ENCODE measurements around the gene BEST1. TPM values are rescaled to one million over a fixed set of nuclear protein-coding genes. Genes with fewer than 3 reads are reported as not detected.
"Not testable (repeated sequence)": the region's sequence is repeated elsewhere in the genome, so short reads cannot be mapped to it uniquely, and the experiment has no call there.

BEST1 gene
- total RNA-seq, 2 donors from 2014 or later = 1.0 to 1.9 TPM

DNA sequence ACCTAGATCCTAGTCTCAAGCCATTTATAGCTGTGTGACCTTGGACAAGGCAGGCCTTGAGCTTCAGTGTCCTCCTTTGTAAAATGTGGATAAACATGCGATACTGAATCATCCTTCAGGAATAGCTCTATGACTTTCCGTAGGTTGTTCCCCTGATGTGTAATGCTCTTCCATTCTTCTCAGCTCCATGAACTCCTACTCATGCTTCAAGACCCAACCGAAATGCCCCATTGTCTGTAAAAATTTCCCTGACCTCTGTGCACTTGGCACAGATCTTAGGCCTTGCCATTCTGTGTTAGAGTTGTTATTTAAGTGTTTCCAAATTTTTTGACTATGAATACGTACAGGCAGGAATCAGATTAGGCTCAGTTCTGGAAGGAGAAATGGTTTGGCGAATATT is 3.3 kb upstream of the BEST1 start:
- ATAC-seq (no peak), DNase-seq (ENCODE audit: low spot score) (no peak)
- Mint-ChIP-seq H3K36me3 (no peaks in the 10 kb centered on the region), H3K27ac (peak overlapping the region in 1 of 2 donors; percentile 64), H3K9me3 (no peaks in the 10 kb centered on the region), H3K4me3 (no peak overlapping the region), H3K27me3 (peaks cover 8 to 11% of the 10 kb centered on the region in 2 donors), H3K4me1 (ENCODE audit: low read depth in 2 of 2) (peaks cover 0 to 10% of the 10 kb centered on the region in 2 donors)

DNA sequence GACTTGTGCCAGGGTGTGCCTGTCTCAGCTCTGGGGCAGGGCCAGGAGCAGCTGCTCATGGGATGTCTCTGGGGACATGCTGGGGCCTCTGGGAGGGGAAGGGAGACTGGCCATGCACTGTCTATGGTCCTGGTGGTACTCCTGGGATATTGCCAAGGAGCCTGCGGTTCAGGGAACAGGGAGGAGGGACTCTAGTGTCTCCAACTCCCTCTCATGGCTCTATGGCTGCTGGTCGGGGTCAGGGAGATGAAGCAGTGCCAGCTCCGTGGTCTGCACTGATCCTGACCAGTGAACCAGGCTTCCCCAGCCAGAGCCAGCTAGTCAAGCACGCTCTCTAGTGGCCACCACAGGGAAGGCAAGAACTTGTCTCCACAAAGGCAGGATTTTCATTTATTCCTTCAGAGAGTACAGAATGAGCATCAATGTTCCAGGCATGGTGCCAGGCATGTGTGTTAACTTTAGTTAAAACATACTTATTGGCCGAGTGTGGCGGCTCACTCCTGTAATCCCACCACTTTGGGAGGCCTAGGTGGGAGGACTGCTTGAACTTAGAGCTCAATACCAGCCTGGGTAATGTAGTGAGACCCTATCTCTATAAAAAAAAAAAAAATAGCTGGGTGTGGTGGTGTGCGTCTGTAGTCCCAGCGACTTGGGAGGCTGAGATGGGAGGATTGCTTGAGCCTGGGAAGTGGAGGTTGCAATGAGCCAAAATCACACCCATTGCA is 2.5 kb upstream of the BEST1 start:
- H3K36me3 Mint-ChIP-seq = no peaks in the 10 kb centered on the region
- peaks cover 8 to 11% of the 10 kb centered on the region in 2 donors for H3K27me3 Mint-ChIP-seq
- no peaks in the 10 kb centered on the region for H3K9me3 Mint-ChIP-seq
- no peak overlapping the region for H3K4me3 Mint-ChIP-seq
- DNase-seq (ENCODE audit: low spot score) (peak; percentile 74), ATAC-seq (peak; percentile 74 to 75)
- H3K27ac Mint-ChIP-seq = peak overlapping the region in 1 of 2 donors; percentile 64
- H3K4me1 Mint-ChIP-seq (ENCODE audit: low read depth in 2 of 2) = peaks cover 0 to 10% of the 10 kb centered on the region in 2 donors

DNA sequence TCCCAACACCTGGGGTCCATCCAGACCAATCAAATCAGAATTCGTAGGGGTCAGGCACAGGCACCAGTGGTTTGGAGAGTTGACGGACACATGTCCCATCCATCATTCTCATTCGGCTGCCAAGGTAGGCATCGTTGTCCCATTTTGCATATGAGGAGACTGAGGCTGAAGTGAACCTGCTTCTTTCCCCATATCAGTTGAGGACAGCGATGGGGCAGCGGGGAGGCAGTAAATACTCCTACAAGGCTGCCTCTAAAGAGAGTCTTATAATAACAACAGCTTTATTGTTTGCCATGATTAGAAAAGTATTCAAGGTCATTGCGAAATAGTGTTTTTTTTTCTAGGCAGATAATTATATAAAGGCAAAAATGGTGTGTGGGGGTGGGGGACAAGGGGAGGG is 1.6 kb upstream of the BEST1 start:
- Mint-ChIP-seq H3K9me3 (no peaks in the 10 kb centered on the region), H3K36me3 (no peaks in the 10 kb centered on the region), H3K27me3 (peaks cover 8 to 11% of the 10 kb centered on the region in 2 donors), H3K27ac (peak overlapping the region in 1 of 2 donors; percentile 61), H3K4me1 (ENCODE audit: low read depth in 2 of 2) (peaks cover 0 to 10% of the 10 kb centered on the region in 2 donors), H3K4me3 (no peak overlapping the region)
- DNase-seq (ENCODE audit: low spot score) = no peak
- ATAC-seq = no peak

DNA sequence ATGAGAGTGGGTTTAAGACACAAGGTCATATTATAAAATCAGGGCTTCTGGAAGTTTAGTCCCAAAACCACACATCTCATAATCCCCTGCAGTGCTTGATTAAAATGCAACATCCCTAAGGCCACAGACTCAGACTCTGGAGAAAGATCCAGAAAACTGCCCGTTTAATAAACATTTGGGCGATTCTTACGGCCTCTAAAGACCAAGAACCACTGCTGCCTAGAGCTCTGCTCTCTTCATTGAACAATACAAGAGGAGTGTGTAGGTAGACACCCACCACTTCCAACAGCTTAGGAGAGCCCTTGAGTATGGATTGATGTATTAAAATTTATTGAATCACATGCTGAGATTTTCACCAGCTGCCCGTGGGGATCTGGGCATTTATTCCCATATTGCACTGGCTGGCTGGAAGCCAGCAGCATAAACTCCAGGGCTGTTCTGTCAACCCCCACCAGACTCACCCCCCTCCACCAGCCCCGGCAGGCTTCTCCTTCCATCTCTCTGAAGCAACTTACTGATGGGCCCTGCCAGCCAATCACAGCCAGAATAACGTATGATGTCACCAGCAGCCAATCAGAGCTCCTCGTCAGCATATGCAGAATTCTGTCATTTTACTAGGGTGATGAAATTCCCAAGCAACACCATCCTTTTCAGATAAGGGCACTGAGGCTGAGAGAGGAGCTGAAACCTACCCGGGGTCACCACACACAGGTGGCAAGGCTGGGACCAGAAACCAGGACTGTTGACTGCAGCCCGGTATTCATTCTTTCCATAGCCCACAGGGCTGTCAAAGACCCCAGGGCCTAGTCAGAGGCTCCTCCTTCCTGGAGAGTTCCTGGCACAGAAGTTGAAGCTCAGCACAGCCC is 749 bp upstream of the BEST1 start:
- H3K4me1 Mint-ChIP-seq (ENCODE audit: low read depth in 2 of 2) = peaks cover 0 to 13% of the 10 kb centered on the region in 2 donors
- peaks cover 5 to 8% of the 10 kb centered on the region in 2 donors for H3K27me3 Mint-ChIP-seq
- no peaks in the 10 kb centered on the region for H3K9me3 Mint-ChIP-seq
- DNase-seq (ENCODE audit: low spot score) (no peak), ATAC-seq (peak in 1 of 2 donors; percentile 37)
- no peak overlapping the region for H3K4me3 Mint-ChIP-seq
- H3K36me3 Mint-ChIP-seq = no peaks in the 10 kb centered on the region
- H3K27ac Mint-ChIP-seq = peak overlapping the region in 1 of 2 donors; percentile 61

DNA sequence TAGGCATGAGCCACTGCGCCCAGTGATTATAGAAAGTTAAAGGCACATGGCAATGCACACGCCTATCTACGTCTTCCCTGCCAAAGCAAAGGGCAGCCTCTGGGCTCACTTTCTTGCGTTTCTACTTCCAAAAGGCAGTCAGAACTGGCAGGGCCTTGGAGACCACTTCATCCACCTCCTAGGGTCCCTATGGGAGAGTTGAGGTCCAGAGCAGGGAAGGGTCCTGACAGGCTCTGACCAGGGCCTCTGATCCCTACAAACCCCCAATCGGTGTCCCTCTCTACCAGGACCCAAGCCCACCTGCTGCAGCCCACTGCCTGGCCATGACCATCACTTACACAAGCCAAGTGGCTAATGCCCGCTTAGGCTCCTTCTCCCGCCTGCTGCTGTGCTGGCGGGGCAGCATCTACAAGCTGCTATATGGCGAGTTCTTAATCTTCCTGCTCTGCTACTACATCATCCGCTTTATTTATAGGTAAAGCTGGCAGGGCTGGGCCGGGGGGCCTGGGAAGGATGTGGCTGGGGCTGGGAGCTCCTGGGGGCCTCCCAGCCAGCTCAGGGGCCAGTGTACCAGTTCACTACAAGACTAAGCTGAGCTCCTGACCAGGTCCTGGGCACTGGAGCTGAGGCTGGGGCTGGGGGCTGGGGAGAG is 1.5 kb downstream of the BEST1 start:
- Mint-ChIP-seq H3K4me1 (ENCODE audit: low read depth in 2 of 2) (peaks cover 0 to 18% of the 10 kb centered on the region in 2 donors), H3K27me3 (peaks cover 5% of the 10 kb centered on the region in 2 donors), H3K36me3 (no peaks in the 10 kb centered on the region), H3K27ac (peak overlapping the region in 1 of 2 donors; percentile 77), H3K4me3 (no peak overlapping the region), H3K9me3 (no peaks in the 10 kb centered on the region)
- no peak for DNase-seq (ENCODE audit: low spot score)
- ATAC-seq = no peak

DNA sequence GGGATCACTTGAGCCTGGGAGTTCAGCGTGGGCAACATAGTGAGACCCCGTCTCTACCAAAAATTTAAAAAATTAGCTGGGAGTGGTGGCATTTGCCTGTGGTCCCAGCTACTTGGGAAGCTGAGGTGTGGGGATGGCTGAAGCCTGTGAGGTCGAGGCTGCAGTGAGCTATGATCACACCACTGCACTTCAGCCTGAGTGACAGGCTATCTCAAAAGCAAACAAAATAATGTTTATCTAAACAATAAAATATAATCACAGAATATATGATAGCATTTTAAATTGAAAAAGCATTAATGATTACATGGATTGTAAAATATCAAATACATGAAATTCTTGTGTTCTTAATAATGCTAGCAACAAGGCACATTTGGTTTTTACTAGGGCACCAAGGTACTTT is 2.7 kb downstream of the BEST1 start:
- no peak overlapping the region for H3K27ac Mint-ChIP-seq
- peaks cover 5% of the 10 kb centered on the region in 2 donors for H3K27me3 Mint-ChIP-seq
- H3K4me3 Mint-ChIP-seq = no peak overlapping the region
- peaks cover 0 to 14% of the 10 kb centered on the region in 2 donors for H3K4me1 Mint-ChIP-seq (ENCODE audit: low read depth in 2 of 2)
- ATAC-seq = no peak
- no peaks in the 10 kb centered on the region for H3K36me3 Mint-ChIP-seq
- DNase-seq (ENCODE audit: low spot score) = no peak
- H3K9me3 Mint-ChIP-seq = no peaks in the 10 kb centered on the region

DNA sequence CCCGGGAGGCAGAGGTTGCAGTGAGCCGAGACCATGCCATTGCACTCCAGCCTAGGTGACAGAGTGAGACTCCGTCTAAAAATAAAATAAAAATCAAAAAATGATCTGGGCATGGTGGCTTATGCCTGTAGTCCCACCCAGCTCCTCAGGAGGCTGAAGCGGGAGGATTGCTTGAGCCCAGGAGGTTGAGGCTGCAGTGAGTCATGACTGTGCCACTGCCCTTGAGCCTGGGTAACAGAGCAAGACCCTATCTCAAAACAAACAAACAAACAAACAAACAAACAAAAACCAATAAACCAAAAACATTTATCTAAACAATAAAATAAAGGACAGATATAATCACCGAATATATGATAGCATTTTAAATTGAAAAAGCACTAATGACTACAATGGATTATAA is 3.5 kb downstream of the BEST1 start:
- DNase-seq (ENCODE audit: low spot score); H3K27ac Mint-ChIP-seq; ATAC-seq; H3K27me3 Mint-ChIP-seq; H3K9me3 Mint-ChIP-seq; H3K4me3 Mint-ChIP-seq; H3K36me3 Mint-ChIP-seq: not testable (repeated sequence)
- peaks cover 0 to 14% of the 10 kb centered on the region in 2 donors for H3K4me1 Mint-ChIP-seq (ENCODE audit: low read depth in 2 of 2)

DNA sequence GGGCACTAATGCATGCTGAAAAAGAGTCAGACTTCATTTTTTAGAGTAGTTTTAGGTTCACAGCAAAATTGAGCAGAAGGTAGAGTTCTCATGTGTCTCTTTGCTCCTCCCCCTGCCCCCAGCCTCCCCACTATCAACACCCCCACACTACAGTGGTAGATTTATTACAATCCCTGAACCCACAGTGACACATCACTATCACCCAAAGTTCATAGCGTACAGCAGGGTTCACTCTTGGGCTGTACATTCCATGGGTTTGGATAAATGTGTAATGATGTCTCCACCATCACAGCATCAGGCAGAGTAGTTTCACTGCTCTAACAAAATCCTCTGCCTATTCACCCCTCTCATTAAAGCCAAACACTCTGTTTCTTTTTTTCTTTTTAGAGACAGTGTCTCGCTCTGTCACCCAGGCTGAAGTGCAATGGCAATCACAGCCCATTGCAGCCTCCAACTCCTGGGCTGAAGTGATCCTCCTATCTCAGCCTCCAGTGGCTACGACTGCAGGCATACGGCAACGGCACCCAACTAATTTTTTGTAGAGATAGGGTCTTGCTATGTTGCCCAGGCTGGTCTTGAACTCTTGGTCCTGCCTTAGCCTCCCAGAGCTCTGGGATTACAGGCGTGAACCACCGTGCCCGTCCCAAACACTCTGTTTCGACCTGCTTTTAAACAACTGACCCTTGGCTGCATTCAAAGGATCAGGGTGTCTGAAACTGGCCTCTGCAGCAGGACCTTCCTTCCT is 4.1 kb downstream of the BEST1 start:
- Mint-ChIP-seq H3K36me3 (no peaks in the 10 kb centered on the region), H3K4me1 (ENCODE audit: low read depth in 2 of 2) (peaks cover 6 to 18% of the 10 kb centered on the region in 2 donors), H3K27ac (peak overlapping the region in 1 of 2 donors; percentile 82), H3K4me3 (no peak overlapping the region), H3K9me3 (no peaks in the 10 kb centered on the region), H3K27me3 (peaks cover 5% of the 10 kb centered on the region in 2 donors)
- ATAC-seq (no peak), DNase-seq (ENCODE audit: low spot score) (no peak)

DNA sequence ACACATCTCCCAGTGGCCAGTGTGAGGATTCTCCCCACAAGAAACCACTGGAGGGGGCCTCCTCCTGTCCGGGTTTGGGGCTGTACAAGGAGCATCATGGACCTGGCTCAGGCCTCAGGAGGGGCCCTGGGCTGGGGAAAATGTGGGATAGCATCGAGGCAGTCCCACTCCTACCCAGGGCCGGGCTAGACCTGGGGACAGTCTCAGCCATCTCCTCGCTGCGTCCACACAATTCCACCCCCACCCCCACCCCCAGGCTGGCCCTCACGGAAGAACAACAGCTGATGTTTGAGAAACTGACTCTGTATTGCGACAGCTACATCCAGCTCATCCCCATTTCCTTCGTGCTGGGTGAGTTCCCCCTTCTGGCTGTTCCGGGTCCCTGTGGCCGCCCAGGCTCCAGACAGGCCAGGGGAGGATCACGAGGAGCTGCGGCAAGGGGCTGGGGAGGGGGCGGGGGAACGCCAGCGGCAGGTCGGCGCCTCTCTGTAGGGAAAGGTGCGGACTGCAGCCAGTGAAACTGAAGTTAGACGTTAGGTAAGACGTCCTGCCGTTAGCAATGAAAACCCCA is 4.8 kb downstream of the BEST1 start:
- ATAC-seq (peak; percentile 53 to 57), DNase-seq (ENCODE audit: low spot score) (no peak)
- Mint-ChIP-seq H3K9me3 (no peaks in the 10 kb centered on the region), H3K4me1 (ENCODE audit: low read depth in 2 of 2) (peaks cover 6 to 14% of the 10 kb centered on the region in 2 donors), H3K4me3 (peak overlapping the region; percentile 25), H3K27ac (peak overlapping the region in 1 of 2 donors; percentile 82), H3K27me3 (peaks cover 2 to 5% of the 10 kb centered on the region in 2 donors), H3K36me3 (no peaks in the 10 kb centered on the region)

DNA sequence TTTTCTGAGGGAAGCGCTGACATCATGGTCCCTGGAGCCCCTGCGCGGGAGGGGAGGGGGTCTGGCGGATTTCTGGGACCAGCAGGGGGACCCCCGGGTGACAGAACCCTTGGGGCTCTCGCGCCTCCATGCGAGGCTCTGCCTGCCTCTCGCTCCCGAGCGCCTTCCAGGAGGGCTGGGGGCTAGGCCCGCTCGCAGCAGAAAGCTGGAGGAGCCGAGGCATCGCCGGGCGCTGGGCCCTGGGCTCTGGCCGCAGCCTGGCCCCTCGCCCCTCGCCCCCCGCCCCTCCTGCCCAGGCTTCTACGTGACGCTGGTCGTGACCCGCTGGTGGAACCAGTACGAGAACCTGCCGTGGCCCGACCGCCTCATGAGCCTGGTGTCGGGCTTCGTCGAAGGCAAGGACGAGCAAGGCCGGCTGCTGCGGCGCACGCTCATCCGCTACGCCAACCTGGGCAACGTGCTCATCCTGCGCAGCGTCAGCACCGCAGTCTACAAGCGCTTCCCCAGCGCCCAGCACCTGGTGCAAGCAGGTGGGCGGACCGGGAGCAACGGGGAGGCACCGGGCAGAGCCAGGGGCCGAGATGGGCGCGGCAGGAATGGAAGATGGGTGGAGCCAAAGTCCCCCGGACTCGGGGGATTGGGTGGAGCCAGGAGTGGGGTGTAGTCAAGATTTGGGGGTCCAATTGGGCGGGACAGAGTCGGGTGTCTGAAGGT is 5.4 kb downstream of the BEST1 start:
- ATAC-seq (peak; percentile 22 to 47), DNase-seq (ENCODE audit: low spot score) (peak; percentile 60)
- no peaks in the 10 kb centered on the region for H3K9me3 Mint-ChIP-seq
- peaks cover 2 to 5% of the 10 kb centered on the region in 2 donors for H3K27me3 Mint-ChIP-seq
- peak overlapping the region in 1 of 2 donors; percentile 82 for H3K27ac Mint-ChIP-seq
- H3K4me1 Mint-ChIP-seq (ENCODE audit: low read depth in 2 of 2) = peaks cover 6 to 14% of the 10 kb centered on the region in 2 donors
- peak overlapping the region; percentile 45 for H3K4me3 Mint-ChIP-seq
- H3K36me3 Mint-ChIP-seq = no peaks in the 10 kb centered on the region

DNA sequence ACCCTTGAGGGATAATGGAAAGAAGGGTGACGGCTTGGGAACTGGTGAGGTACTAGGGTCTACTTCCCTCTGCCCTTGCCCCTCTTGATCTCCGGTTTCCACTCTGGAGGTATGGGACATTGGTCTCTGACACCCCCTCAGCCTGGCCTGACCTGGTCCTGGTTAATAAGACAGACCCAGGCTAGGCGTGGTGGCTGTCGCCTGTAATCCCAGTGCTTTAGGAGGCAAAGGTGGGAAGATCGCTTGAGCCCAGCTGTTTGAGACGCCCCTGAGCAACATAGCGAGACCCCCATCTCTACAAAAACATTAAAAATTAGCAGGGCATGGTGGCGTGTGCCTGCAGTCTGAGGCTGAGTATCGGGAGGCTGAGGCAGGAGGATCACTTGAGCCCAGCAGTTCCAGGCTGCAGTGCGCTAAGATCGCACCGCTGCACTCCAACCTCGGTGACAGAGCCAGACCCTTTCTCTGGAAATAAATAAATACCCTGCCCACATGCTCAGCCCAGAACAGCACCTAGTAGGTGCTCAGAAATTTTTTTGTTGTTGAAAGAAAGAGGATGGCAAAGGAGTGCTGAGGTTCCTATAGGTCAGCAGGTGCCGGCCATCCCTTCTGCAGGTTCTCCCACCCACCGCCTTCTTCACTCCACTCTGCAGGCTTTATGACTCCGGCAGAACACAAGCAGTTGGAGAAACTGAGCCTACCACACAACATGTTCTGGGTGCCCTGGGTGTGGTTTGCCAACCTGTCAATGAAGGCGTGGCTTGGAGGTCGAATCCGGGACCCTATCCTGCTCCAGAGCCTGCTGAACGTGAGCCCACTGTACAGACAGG is 6.3 kb downstream of the BEST1 start:
- DNase-seq (ENCODE audit: low spot score) (peak; percentile 49), ATAC-seq (no peak)
- H3K9me3 Mint-ChIP-seq = no peaks in the 10 kb centered on the region
- H3K27ac Mint-ChIP-seq = peak overlapping the region in 1 of 2 donors; percentile 39
- no peak overlapping the region for H3K4me3 Mint-ChIP-seq
- peaks cover 2 to 5% of the 10 kb centered on the region in 2 donors for H3K27me3 Mint-ChIP-seq
- peaks cover 6 to 18% of the 10 kb centered on the region in 2 donors for H3K4me1 Mint-ChIP-seq (ENCODE audit: low read depth in 2 of 2)
- no peaks in the 10 kb centered on the region for H3K36me3 Mint-ChIP-seq
